Kidney epithelial cell (primary cell): ENCODE data around the gene VENTX. TPM values are rescaled to one million over a fixed set of nuclear protein-coding genes. Genes with fewer than 3 reads are reported as not detected.

Experiments
- DNase-seq: peaks from one replicate; pipeline ENCODE4 v3.0.0-alpha.2; 2010; ENCODE audit warnings: low read depth
- H3K27me3 ChIP-seq: 2 replicates; pipeline ENCODE4 v1.6.0; 2011; ENCODE audit warnings: low read length; ENCODE audit not compliant: control insufficient read depth, insufficient read depth
- H3K36me3 ChIP-seq: 2 replicates; pipeline ENCODE4 v1.5.1; 2011; ENCODE audit warnings: low read length; ENCODE audit not compliant: control insufficient read depth, insufficient read depth
- H3K4me3 ChIP-seq: 2 replicates; pipeline ENCODE4 v1.5.1; 2011; ENCODE audit warnings: low read depth, mild to moderate bottlenecking, control low read depth, low read length
- total RNA-seq: library from RNA; depleted of rRNA; stranded (reverse); fragments of >200 nt; gene quantifications from 2 replicates; pipeline ENCODE4 v1.2.3, GENCODE V29; 2015
- TF ChIP-seq, protein P1 (sequence below): IDR thresholded peaks from 2 replicates; pipeline ENCODE4 v1.5.1; 2011; ENCODE audit warnings: mild to moderate bottlenecking, moderate library complexity, low read length, control low read depth, inconsistent platforms; ENCODE audit not compliant: insufficient read depth, poor library complexity, severe bottlenecking

Gene VENTX
- total RNA-seq, 1 donor from 2014 or later = not detected

DNA sequence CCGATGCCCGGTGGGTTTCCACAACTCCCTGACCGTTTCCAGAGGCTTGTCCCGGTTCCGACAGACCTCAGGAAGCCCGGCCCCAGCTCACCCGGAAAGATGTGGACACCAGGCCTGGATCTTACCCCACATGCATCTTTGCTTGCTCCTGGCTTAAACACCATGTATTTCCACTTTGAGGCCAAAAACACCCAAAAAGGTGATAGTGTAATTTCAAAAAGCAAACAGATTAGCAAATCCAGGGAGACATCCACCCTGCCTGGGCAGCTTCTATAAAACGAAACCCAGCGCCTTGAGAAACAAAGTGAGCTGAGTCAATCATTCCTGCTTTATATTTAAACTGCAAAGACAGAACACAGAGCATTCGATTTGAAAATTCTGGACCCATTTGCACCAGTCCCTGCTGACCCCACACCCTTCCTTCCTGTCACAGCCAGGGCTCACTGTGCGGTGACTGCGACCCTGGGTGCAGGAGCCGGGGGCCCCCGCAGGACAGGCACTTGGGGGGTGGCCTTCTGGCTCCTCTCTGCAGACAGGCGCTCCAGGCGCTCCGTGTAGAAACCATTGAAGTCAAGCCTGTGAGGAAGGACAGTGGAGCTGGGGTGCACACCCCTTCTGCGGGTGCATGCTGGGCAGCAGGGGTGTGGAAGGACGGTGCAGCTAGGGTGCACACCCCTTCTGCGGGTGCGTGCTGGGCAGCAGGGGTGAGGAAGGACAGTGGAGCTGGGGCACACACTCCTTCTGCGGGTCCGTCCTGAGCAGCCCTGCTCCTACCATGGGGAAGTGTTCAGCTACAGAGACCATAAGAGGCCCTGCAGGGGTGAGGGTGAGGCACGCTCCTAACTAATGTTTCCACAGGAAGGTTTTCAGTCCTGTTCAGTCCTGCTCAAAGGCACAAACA lies 41.9 kb downstream of the VENTX start:
- TF ChIP-seq, protein P1, sequence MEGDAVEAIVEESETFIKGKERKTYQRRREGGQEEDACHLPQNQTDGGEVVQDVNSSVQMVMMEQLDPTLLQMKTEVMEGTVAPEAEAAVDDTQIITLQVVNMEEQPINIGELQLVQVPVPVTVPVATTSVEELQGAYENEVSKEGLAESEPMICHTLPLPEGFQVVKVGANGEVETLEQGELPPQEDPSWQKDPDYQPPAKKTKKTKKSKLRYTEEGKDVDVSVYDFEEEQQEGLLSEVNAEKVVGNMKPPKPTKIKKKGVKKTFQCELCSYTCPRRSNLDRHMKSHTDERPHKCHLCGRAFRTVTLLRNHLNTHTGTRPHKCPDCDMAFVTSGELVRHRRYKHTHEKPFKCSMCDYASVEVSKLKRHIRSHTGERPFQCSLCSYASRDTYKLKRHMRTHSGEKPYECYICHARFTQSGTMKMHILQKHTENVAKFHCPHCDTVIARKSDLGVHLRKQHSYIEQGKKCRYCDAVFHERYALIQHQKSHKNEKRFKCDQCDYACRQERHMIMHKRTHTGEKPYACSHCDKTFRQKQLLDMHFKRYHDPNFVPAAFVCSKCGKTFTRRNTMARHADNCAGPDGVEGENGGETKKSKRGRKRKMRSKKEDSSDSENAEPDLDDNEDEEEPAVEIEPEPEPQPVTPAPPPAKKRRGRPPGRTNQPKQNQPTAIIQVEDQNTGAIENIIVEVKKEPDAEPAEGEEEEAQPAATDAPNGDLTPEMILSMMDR = no peak
- Histone ChIP-seq H3K4me3 (no peak overlapping the region), H3K36me3 (peaks cover 3% of the 10 kb centered on the region), H3K27me3 (peaks cover 12% of the 10 kb centered on the region)
- DNase-seq = no peak

DNA sequence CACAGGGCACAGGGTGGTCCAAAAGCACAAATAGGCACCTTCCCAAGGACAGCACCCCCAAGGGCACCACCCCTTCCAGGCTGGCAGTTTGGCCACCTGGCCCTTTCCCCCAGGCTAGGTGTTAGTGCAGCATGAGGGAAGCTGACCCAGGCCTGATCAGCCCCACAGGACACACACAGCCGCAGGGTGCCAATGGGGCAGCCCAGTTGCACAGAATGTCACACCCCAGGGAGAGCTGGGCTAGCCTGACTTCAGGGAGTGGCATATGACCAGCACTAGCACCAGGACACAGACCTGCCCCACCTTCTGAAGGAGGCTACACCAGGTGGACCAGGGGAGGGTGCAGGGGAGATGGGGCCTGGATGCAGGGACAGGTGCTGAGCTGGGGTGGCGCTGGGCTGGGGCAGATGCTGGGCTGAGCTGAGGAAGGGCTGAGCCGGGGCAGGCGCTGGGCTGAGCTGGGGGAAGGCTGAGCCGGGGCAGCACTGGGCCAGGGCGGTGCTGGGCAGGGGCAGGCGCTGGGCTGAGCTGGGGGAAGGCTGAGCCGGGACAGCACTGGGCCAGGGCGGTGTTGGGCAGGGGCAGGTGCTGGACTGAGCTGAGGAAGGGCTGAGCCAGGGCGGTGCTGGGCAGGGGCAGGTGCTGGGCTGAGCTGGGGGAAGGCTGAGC lies 42.9 kb downstream of the VENTX start:
- H3K36me3 ChIP-seq = peaks cover 5% of the 10 kb centered on the region
- DNase-seq = no peak
- TF ChIP-seq, protein P1 = no peak
- peaks cover 8% of the 10 kb centered on the region for H3K27me3 ChIP-seq
- H3K4me3 ChIP-seq = no peak overlapping the region

DNA sequence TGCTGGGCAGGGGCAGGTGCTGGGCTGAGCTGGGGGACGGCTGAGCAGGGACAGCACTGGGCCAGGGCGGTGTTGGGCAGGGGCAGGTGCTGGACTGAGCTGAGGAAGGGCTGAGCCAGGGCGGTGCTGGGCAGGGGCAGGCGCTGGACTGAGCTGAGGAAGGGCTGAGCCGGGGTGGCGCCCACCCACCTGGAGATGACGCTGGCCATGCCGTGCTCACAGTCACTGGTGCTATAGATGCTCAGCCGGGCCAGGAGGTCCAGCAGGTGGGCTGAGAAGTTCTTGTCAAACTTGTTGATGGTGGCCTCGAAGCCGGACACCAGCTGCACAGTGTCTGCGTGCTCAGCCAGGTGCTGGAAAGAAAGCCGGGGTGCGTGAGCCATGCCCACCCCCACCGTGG lies 43.4 kb downstream of the VENTX start:
- DNase-seq = no peak
- Histone ChIP-seq H3K4me3 (no peak overlapping the region), H3K27me3 (peaks cover 4% of the 10 kb centered on the region), H3K36me3 (peaks cover 6% of the 10 kb centered on the region)
- TF ChIP-seq, protein P1 = no peak

DNA sequence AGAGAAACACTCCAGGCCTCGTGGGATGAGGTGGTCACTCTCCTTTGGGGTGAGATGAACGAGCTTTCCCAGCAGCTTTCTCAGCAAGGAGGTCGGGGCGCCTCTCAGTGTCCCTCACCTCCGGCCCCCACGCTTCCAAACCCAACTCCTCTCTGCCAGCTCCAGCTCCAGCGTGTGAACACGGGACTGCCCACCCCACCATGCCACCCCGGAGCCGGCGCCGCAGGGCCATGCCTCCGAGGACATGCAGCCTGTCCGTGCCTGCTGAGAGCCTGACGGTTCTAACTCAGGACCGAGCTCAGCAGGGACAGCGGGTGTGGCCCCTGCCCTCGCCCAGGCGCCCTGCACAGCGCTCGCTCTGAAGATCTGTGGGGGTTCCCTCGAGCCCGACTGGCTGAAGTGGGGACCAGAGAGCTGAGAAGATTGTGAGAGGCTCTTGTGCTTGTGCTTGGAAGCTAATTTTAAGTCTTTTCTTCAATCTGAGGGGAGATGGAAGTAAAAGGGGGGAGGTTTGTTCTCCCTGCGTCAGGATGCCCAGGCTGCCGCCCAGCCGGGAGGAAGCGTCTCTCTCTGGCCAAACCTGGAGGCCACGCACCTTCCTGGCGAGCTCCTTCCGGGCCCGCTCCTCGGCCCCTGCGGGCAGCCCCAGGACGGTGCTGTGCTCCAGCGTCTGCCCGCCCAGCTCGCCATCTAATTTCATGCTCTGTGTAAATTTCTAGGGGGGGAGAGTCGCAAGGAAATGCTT lies 44.1 kb downstream of the VENTX start:
- Histone ChIP-seq H3K36me3 (peaks cover 6% of the 10 kb centered on the region), H3K27me3 (no peaks in the 10 kb centered on the region), H3K4me3 (no peak overlapping the region)
- DNase-seq = no peak
- TF ChIP-seq, protein P1 = no peak

DNA sequence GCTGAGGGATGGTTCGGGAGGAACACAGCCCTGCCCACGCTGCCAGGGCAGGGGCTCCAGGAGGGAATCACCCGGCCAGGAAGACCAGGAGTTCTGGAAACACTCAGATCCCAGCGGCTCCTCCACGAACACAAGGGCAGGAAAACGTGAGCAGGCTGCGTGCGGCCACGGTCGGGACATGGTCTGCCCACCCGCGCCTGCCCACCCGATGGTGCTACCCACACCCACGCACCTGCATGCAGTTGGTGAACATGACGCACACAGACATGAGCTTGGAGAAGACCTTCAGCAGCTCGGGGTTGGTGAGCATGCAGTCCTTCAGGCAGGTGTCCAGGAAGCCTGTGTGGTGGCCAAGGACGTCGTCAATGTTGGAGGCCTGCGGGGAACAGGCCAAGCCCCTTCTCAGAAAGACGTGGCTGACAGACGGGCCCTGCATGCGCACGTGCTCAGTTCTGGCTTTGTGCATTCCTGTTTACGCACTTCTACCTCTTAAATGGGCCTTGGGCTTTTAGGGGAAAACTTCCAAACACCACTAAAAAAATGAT lies 45.3 kb downstream of the VENTX start:
- H3K36me3 ChIP-seq = peaks cover 6% of the 10 kb centered on the region
- no peak overlapping the region for H3K4me3 ChIP-seq
- H3K27me3 ChIP-seq = no peaks in the 10 kb centered on the region
- no peak for DNase-seq
- TF ChIP-seq, protein P1 = no peak
